ENCODE data around the gene CHD1L. TPM values are rescaled to one million over a fixed set of nuclear protein-coding genes. Genes with fewer than 3 reads are reported as not detected.

Gene CHD1L
- total and polyA plus RNA-seq, 2 of the 13 experiments (the other 11 are each of a cell fraction or from before 2014, with no cell fraction given) = 74.3 to 111 TPM

GRCh38 chr1:147225193-147225730, 17.2 kb upstream of the CHD1L start, which contains the start of gene FMO5 (continued):
- TF ChIP-seq THAP9 (CRISPR knock-in tag; IDR thresholded peaks at IDR 0.05; ENCODE audit: borderline replicate concordance) = peak; percentile 66; the same call in 1 of the 2 replicates
- TF ChIP-seq ZNF282 (IDR thresholded peaks at IDR 0.05; ENCODE audit: partially characterized antibody) = no peak
- peak; percentile 54; the same call in 1 of the 2 replicates for TF ChIP-seq ZNF232 (CRISPR knock-in tag; IDR thresholded peaks at IDR 0.05; ENCODE audit: borderline replicate concordance)
- TF ChIP-seq ZNF256 (CRISPR knock-in tag; conservative IDR thresholded peaks at IDR 0.05) = no peak
- no peak for TF ChIP-seq PRPF4 (IDR thresholded peaks at IDR 0.05; ENCODE audit: low read depth, low read length, poor library complexity, severe bottlenecking)
- peak; percentile 15; the same call in 1 of the 2 replicates for TF ChIP-seq SMC3 (IDR thresholded peaks at IDR 0.05; ENCODE audit: low read length)
- 0 out of 2 replicates have a peak, but pooled peaks have one; percentile 33 for TF ChIP-seq ZNF564 (CRISPR knock-in tag; IDR thresholded peaks at IDR 0.05)
- TF ChIP-seq TAF1 (CRISPR knock-in tag; IDR thresholded peaks at IDR 0.05) = peak; percentile 63
- TF ChIP-seq ZMYM4 (CRISPR knock-in tag; IDR thresholded peaks at IDR 0.05) = peak; percentile 63
- TF ChIP-seq XBP1 (CRISPR knock-in tag; IDR thresholded peaks at IDR 0.05) = no peak
- TF ChIP-seq ZNF850 (CRISPR knock-in tag; conservative IDR thresholded peaks at IDR 0.05) = no peak
- TF ChIP-seq CERS6 (CRISPR knock-in tag; IDR thresholded peaks at IDR 0.05) = no peak
- 0 out of 2 replicates have a peak, but pooled peaks have one; percentile 28 for TF ChIP-seq KLF12 (CRISPR knock-in tag; IDR thresholded peaks at IDR 0.05; ENCODE audit: borderline replicate concordance)
- TF ChIP-seq ZNF792 (CRISPR knock-in tag; IDR thresholded peaks at IDR 0.05) = 0 out of 2 replicates have a peak, but pooled peaks have one; percentile 18
- TF ChIP-seq ISX (CRISPR knock-in tag; conservative IDR thresholded peaks at IDR 0.05) = no peak
- TF ChIP-seq HIVEP1 (CRISPR knock-in tag; IDR thresholded peaks at IDR 0.05) = no peak
- peak; percentile 46; the same call in 1 of the 2 replicates for TF ChIP-seq TSC22D2 (CRISPR knock-in tag; IDR thresholded peaks at IDR 0.05; ENCODE audit: borderline replicate concordance)
- TF ChIP-seq RFXAP (CRISPR knock-in tag; IDR thresholded peaks at IDR 0.05; ENCODE audit: borderline replicate concordance) = 0 out of 2 replicates have a peak, but pooled peaks have one; percentile 7
- no peak for TF ChIP-seq ZNF747 (CRISPR knock-in tag; IDR thresholded peaks at IDR 0.05; ENCODE audit: borderline replicate concordance)
- TF ChIP-seq ZNF878 (CRISPR knock-in tag; IDR thresholded peaks at IDR 0.05) = peak; percentile 54; the same call in 1 of the 2 replicates
- TF ChIP-seq NFATC3 (CRISPR knock-in tag; IDR thresholded peaks at IDR 0.05) = 0 out of 2 replicates have a peak, but pooled peaks have one; percentile 53
- peak; percentile 20 for TF ChIP-seq DBP (CRISPR knock-in tag; IDR thresholded peaks at IDR 0.05; ENCODE audit: not compliant biosample characterization)
- 0 out of 2 replicates have a peak, but pooled peaks have one; percentile 19 for TF ChIP-seq IKZF5 (CRISPR knock-in tag; IDR thresholded peaks at IDR 0.05)
- peak; percentile 20; the same call in 1 of the 2 replicates for TF ChIP-seq MAZ (IDR thresholded peaks at IDR 0.05; ENCODE audit: borderline replicate concordance, low read depth, low read length)
- TF ChIP-seq MAZ (CRISPR knock-in tag; IDR thresholded peaks at IDR 0.05; ENCODE audit: low read depth) = peak; percentile 59; the same call in 1 of the 2 replicates
- no peak for TF ChIP-seq RBAK (CRISPR knock-in tag; IDR thresholded peaks at IDR 0.05)
